ENCODE measurements around the gene SPDEF.

Gene SPDEF

DNA sequence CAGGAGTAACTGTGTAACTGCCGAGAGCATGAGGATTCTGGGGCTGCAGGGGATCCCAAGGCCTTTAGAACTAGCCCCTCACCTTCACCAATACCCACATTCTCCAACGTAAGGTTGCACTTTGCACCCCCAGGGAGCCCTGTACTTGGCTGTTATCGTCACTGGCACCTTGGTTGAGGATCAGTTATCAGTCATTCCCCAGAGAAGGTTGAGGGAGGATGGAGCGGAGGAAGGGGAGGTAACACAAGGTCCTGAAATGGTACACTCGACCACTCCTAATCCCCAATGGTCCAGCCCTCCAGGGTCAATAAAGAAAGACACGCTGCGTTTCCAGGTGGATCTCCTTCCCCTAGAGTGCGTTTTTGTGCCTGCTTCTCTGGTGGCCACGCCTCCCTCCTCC, 1.1 kb upstream of the SPDEF start:
- TF ChIP-seq, protein P1, sequence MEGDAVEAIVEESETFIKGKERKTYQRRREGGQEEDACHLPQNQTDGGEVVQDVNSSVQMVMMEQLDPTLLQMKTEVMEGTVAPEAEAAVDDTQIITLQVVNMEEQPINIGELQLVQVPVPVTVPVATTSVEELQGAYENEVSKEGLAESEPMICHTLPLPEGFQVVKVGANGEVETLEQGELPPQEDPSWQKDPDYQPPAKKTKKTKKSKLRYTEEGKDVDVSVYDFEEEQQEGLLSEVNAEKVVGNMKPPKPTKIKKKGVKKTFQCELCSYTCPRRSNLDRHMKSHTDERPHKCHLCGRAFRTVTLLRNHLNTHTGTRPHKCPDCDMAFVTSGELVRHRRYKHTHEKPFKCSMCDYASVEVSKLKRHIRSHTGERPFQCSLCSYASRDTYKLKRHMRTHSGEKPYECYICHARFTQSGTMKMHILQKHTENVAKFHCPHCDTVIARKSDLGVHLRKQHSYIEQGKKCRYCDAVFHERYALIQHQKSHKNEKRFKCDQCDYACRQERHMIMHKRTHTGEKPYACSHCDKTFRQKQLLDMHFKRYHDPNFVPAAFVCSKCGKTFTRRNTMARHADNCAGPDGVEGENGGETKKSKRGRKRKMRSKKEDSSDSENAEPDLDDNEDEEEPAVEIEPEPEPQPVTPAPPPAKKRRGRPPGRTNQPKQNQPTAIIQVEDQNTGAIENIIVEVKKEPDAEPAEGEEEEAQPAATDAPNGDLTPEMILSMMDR (IDR thresholded peaks at IDR 0.05): no peak
- TF ChIP-seq ZFX (IDR thresholded peaks at IDR 0.05; ENCODE audit: borderline replicate concordance): no peak
- peak overlapping the region; percentile 99 for H3K27ac ChIP-seq

DNA sequence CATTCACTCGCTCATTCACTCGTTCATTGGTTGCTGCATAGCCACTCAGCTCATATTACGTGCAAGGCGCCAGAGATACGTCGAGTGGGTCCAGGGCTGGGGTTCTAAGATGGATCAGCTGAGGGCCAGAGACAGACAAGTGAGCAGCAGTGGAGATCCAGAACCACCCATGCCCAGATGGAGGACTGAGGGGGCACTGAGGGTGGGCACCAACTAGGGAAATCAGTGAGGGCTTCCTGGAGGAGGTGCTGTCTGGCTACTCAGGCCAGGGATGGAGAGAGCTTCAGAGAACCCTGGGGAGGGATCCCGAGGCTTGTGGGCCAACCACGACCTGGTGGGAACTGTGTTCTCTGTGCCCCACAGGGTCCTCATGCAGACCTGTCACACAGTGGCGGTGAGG, 364 bp upstream of the SPDEF start:
- TF ChIP-seq, protein P1 (IDR thresholded peaks at IDR 0.05): no peak
- TF ChIP-seq ZFX (IDR thresholded peaks at IDR 0.05; ENCODE audit: borderline replicate concordance): no peak
- peak overlapping the region; percentile 99 for H3K27ac ChIP-seq

DNA sequence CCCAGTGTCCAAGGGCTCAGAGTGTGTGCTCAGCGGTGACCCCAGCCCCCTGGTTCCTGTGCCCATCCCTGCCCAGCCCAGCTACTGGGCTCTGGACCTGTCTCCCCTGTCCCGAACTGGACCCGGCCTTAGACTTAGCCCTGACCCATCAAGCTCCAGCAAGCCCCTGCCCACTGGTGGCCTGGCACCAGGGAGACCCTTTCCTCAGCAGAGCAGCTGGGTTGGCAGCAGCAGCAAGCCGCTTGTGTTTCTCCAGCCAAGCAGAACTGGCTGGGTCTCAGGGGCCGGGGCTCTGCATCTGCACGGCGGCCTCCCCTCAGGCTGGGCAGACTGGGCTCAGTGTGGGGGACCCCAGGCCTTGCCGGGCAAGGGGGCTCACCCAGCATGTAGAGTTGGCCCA, 801 bp downstream of the SPDEF start:
- H3K27ac ChIP-seq: peak overlapping the region; percentile 99

DNA sequence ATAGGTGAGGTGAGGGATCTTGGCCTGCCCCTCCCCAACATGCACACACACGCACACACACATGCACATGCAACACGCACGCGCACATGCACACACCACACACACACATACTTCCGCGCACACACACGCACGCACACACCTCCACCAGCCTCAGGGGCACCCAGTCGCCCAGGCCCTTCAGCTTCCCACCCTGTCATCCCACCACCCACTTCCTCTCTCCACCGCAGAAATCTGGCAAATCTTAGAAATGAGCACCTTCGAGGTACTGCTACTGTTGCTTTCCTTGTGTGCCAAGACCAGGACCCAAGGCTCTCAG, 1.2 kb downstream of the SPDEF start:
- peak overlapping the region; percentile 99 for H3K27ac ChIP-seq
- no peak for TF ChIP-seq ZFX (IDR thresholded peaks at IDR 0.05; ENCODE audit: borderline replicate concordance)
- TF ChIP-seq, protein P1 (IDR thresholded peaks at IDR 0.05): no peak

More for the DNA sequence above, 801 bp downstream of the SPDEF start:
- no peak for TF ChIP-seq ZFX (IDR thresholded peaks at IDR 0.05; ENCODE audit: borderline replicate concordance)
- TF ChIP-seq, protein P1 (IDR thresholded peaks at IDR 0.05): no peak

DNA sequence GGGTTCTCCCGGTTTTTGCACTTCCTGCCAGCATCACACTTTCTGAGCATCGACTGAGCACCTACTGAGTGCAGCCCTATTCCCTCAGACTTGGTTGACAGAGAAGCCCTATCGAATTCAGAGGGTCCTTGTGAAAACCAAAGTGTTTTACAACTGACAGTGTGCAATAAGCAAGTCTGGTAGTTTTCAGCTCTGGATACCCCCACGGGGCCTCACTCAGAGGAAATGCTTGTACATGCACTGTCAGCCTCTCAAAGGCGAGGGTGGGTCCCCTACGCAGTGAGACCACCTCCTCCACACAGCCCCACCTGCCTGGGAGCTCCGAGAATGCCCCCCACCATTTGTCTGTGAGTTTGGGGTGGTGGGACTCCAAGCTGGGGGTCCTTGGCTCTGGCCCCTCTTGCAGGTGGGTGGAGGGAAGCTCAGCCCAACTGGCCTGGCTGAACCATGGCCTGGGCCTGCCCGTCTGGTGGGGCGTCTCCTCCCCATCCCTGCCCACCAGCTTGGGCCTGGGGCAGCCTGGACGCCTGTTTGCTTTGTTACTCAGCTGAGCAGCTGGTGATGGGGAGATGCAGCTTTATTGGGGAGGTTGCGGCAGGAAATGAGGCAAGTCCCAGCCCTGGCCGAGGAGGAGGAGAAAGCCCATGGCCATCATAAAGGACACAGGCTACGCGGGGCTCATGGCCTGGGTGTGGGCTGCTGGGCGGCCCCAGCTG, 1.7 kb downstream of the SPDEF start:
- TF ChIP-seq, protein P1 (IDR thresholded peaks at IDR 0.05): no peak
- no peak for TF ChIP-seq ZFX (IDR thresholded peaks at IDR 0.05; ENCODE audit: borderline replicate concordance)
- H3K27ac ChIP-seq: peak overlapping the region; percentile 99

DNA sequence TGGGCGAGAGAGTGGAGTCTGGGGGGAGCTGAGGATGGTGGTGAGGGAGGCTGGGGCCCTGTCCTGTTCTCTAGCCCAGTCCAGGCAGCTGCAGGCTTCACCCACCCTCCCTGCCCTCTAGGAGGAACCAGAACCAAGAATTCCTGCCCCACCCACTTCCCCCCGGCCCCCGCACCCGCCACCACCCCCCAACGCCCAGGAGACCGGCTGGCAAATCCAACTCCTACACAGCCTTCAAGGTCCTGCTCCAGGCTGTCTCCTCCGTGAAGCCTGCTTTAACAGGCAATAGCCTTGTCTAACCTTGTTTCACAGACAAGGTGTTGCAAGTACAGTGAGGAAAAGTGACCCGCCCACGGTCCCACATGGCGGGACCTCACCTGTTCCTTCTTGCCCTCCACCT, 2.4 kb downstream of the SPDEF start:
- TF ChIP-seq ZFX (IDR thresholded peaks at IDR 0.05; ENCODE audit: borderline replicate concordance): no peak
- TF ChIP-seq, protein P1 (IDR thresholded peaks at IDR 0.05): no peak
- peak overlapping the region; percentile 99 for H3K27ac ChIP-seq

DNA sequence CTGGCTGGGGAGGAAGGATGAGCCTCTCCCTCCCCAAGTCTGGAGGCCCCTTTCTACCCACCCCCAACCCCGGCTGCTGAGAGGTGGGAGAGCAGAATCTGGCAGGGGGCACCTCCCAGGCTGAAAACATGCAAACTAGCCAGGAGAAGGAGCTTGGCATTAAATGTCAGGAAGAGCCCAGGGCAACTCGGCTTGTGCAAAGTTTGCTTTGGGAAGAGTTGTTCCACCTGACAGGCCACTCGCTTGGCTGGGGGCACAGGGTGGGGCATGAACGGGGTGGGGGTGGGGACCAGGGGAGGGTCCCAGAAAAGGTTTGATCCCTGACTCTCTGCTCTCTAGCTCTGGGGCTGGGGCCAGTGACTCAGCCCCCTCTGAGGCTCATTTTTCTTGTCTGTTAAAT, 3.0 kb downstream of the SPDEF start:
- peak overlapping the region; percentile 99 for H3K27ac ChIP-seq

More for the DNA sequence above, 3.0 kb downstream of the SPDEF start:
- TF ChIP-seq, protein P1 (IDR thresholded peaks at IDR 0.05): no peak
- TF ChIP-seq ZFX (IDR thresholded peaks at IDR 0.05; ENCODE audit: borderline replicate concordance): no peak

All from 22Rv1 (cell line).